Renal cortical epithelial cell (primary cell): ENCODE results near the gene SPSB4. TPM values are rescaled to one million over a fixed set of nuclear protein-coding genes. Genes with fewer than 3 reads are reported as not detected.
A peak's percentile ranks its signal among the peaks of the same experiment; 100 is the strongest.

ENCODE experiments used
- DNase-seq: peaks from one replicate; pipeline ENCODE4 v3.0.0-alpha.2; 2011; ENCODE audit warnings: low read depth
- total RNA-seq: library from RNA; depleted of rRNA; stranded (reverse); fragments of >200 nt; gene quantifications from 2 replicates; pipeline ENCODE4 v1.2.3, GENCODE V29; 2014

The SPSB4 gene
- total RNA-seq, 1 donor from 2014 or later = not detected

DNA sequence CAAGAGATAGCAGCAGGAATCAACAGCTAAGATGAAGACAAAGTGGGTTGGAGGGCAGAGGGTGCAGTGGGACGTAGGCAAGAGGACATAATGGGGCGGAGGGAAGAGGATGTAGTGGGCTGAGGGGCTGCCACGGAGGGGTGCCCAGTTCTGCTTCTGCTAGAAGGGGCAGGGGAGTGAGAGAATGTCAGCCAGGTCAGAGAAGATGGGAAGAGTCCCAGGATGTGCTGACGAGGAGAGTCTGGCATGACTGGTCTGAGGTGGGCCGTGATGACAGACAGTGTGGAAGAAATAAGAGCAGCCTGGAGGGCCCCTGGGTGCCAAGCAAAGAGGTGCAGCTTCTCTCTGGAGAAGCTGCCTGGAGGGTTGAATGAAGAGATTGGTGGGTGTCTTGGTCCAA is 4.0 kb downstream of the SPSB4 start:
- no peak for DNase-seq

DNA sequence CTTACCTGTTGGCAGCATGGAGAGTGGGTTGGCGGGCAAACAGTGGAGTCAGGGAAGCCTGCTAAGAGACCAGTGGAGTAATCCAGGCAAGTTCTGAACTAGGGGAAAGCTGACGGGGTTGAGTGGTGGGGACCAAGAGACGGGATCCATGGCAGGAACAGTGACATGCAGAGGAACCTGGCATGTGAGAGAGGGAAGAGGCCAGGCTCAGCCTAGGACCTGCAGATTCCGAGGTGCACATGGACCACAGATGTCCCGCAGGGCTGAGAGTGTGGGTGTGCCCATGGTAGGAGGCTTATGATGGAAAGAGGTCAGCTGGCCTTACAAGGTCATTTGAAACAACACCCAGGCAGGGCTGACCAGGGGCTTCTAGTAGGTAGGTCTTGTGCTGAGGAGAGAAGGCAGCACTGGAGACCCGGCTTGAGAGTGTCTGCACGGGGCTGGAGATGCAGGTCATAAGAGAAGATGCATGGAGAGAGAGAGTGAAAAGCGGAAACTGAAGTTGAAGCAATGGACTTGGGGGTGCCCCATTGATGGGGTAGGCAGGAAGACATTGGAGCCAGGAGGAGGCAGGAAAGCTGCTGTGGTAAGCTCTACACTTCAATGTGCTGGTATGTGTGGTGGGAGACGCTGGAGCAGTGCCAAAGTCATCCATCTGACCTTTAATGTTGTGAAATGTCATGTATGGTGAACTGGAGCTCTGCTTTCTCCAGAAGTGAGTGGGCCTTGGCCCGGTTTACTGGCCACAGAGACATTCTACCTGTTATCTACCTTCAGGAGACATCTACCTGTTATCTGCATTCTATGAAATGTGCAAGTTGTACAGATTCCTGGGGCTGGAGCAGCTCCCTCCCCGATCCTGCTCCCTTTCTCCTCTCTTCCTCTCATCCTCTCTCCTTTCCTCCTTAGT is 4.6 kb downstream of the SPSB4 start:
- no peak for DNase-seq

DNA sequence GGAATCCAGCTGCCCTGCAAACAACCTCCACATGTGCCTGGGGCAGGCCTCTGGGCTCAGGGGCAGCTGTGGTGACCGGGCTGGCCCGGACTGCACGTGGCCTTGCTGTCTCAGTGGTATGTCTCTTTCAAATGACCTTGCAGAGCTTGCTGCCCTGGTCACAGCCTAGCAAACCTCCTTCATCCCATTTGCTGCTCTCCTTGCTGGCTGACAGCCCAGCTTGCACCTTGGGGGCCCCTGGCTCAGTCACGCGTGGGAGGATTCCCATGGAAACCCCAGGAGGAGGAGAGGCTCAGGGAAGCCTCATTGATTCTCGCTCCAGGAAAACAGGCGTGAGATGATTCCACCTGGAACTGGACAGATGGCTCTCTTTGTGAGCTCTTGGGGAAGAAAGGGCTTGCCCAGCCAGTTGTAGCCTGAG is 5.6 kb downstream of the SPSB4 start:
- peak; percentile 18 for DNase-seq

DNA sequence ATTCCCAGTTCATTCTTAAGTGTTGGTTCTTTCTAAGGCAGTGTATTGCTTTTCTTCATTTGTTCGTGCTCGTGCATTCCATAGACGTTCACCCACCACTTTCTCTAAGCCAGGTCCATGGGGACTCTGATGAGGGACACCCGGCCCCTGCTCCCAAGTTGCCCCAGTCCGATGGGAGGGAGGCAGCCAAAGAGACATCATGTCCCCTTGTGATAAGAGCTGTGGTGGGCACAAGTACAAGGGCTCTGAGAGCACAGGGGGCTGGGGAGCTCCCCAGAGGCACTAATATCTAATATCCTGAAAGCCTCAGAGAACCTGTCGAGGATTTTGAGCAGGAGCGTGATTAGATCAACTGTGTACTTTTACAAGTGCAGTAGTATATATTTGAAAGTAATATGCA is 6.3 kb downstream of the SPSB4 start:
- no peak for DNase-seq

DNA sequence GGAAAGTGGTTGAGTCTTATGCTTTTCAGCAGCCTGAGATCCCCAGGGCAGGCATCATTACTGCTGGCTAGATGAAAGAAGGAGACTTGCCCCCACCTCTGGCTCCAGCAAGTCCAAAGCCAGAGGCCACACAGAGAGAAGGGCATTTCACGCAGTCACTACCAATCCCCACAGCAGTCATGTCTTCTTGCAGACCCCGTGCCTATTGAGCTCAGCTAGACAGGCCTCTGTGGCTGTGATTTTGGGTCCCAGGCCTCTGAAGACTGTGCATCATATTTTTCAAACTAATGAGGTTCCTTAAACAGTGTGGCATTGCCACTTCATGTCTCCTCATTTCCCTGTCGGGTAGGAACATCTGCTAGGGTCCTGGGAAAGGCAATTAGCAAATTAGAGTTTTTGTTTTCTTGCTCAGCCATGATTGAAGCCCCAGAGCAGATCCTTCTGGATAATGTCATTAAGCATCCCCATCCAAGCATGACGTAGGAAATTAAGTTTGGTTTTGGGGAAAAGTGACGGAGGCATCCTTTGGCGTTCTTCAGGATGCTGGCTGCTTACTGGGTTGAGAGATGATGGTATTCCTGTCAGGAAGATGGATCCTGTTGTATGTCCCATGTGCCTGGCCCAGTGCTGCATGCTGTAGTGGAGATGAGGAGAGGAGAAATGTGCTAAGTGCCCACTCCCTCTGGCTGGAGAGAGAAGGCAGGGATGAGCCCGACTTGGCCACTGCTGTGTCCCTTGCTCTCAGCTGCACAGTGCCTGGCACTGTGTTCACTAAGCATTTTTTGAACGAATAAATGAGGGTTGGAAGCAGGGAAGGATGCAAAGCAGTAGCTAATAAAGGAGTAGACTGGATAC is 7.0 kb downstream of the SPSB4 start:
- DNase-seq = no peak

DNA sequence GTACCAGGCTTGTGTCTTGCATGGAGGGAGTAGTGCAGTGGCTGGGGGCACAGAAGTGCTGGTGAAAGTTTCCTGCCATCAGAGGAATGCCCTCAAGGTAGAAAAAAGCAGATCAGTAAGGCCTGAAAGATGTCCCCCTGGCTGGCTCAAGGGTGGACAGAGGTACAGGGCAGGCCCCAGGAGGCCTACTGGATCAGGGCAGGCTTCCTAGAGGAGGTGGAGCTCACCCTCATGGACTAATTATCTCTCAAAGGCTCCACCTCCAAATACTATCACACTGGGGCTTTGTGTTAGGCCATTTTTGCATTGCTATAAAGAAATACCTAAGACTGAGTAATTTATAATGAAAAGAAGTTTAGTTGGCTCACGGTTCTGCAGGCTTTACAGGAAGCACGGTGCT is 7.8 kb downstream of the SPSB4 start:
- no peak for DNase-seq

DNA sequence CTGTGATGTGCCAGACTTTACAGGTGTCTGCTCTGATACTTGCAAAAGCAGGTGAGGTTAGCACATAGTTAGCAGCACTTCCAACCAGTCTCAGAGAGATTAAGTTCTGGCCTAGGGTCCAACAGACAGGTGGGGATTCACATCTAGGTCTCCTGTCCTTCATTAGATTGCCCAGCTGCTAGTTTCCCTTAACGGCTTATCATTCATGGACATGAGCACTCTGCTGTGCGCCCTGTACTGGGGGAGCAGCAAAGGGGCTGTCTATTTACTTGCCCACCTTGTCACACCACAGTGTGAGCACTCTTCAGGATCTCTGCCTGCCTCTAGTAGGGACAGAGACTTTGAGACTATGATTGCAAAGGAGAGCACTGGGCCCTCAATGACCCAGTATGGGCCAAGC is 8.7 kb downstream of the SPSB4 start:
- DNase-seq = no peak

DNA sequence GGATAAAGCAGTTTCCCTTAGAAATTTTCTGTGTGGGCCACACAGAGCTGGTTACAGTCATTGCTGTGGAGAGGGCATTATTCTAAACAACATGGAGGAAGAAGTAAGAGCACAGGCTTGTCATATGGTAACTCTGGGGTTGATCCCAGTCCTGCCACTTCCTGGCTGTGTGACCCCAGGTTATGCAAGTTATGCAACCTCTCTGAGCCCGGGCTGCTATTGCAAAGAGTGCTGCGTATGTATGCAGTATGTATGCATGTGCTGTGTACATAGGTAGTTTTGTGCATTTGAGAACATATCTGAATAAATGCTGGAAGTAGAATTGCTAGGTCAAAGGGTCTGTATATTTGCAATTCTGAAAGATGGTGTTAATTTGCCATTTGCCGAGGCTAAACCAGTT is 9.2 kb downstream of the SPSB4 start:
- no peak for DNase-seq

DNA sequence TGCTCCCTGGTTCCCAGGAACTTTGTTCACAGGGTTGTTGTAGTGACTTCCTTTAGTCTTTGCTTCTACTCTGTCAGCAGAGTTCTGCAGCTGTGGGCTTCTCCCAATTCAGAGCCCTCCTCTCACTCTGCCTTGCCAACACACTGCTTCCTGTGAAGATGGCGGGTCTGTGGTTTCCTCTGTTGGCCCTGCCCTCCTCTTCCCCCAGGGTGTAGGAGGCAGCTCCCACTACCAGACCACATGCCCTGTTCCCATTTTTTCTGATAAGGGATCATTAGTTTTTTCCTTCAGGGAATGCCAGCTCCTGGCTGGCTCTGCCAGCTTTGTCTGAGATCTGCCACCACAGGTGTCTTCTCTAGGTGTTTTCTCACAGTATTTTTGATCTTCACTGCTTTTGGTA is 12.7 kb downstream of the SPSB4 start:
- no peak for DNase-seq

DNA sequence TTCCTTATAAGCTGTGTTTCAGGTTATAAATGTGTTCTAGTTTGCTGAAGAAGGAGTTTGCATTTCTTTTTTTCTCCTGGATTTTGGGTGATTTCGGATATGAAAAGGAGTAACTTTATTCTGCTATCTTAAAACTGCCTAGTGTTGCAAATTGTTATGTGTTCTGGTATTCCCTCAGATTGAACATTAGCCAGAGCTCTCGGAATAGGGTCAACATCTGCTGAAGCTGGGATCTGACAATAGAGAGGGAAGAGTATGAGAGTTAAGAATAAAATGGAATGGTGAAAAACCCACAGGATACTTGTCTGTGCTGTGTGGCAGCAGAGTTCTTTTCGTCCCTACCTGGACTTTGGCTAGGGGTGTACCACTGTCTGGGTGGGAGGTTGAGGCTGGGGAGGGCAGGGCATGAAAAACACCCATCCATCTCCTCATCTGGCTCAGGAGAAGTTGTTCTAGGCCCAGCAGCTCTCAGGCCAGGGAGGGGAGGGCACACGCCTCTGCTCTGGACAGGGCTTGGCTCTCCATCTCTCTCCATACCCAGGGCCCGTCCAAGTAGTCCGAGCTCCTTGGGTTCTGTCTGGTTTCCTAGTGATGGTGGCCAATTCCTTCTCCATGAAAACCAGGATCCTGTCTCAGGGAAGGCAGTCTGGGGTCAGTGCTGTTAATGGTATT is 13.2 kb downstream of the SPSB4 start:
- no peak for DNase-seq

DNA sequence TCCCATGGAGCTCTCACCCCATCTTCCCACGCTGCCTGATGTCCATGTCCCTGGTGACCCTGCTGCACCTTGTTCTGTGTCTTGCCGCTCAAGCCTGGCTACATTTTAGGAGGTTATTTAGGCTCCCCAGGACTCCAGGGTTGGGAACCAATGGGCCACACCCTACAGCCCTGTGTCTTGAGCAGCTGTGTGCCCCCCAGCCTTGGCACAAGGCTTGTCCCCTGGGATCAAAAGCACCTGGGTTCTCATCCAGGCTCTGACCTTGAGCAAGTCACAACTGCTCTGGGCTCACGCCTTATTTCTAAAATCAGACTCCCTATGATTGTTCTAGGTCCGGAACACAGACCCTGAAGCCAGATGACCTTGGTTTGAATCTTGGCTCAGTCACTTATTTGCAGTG is 14.1 kb downstream of the SPSB4 start:
- no peak for DNase-seq

DNA sequence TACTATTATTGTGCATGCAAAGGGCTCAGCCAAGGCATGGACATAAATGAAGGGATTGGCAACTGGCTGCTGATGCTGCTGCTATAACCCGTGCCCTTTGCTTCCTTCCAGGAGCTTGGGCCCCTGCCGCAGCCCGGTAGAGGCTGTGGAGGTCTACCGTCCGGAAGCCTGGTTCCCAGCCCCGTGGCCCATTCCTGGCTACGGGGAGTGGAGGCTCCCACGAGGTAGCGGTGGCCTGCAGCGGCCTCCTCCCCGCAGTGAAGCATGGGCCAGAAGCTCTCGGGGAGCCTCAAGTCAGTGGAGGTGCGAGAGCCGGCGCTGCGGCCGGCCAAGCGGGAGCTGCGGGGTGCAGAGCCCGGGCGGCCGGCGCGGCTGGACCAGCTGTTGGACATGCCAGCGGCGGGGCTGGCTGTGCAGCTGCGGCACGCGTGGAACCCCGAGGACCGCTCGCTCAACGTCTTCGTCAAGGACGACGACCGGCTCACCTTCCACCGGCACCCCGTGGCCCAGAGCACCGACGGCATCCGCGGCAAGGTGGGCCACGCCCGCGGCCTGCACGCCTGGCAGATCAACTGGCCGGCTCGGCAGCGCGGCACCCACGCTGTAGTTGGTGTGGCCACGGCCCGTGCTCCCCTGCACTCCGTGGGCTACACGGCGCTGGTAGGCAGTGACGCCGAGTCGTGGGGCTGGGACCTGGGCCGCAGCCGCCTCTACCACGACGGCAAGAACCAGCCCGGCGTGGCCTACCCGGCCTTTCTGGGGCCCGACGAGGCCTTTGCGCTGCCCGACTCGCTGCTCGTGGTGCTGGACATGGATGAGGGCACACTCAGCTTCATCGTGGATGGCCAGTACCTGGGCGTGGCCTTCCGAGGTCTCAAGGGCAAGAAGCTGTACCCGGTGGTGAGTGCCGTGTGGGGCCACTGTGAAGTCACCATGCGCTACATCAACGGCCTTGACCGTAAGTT is 15.0 kb downstream of the SPSB4 start:
- no peak for DNase-seq

DNA sequence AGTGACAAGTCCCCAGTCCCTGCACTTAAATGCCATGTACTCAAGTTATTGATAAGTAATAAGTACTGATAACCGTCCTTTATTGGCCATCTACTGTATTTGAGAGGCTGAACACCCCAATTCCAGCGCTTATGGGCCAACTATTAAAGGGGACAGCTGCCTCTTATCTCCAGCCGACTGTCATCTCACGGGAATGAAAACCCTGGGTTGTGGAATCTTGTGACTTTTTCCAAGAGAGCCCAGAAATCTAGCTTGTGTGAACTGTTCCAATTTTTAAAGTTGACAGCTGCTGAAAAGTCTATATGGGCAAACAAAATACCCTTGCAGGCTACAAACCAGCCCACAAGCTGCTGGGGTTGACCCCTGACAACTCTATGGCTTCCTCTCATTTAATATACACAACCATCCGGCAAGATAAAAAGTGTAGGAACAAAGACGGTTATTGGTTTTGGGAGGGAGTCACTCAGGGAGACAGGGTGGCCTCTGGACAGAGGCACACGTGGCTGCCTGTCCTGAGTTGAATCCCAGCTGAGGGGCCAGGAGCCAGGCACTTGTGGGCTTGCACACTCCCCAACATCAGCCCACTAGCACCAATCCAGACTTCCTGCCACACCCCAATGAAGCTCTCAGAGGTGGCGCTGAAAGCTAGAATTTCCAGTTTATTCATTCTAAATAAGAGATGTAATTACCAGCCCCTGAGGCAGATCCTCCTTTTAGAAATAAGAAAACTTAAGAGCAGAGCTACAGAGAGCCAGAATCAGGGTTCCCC is 16.2 kb downstream of the SPSB4 start:
- no peak for DNase-seq

DNA sequence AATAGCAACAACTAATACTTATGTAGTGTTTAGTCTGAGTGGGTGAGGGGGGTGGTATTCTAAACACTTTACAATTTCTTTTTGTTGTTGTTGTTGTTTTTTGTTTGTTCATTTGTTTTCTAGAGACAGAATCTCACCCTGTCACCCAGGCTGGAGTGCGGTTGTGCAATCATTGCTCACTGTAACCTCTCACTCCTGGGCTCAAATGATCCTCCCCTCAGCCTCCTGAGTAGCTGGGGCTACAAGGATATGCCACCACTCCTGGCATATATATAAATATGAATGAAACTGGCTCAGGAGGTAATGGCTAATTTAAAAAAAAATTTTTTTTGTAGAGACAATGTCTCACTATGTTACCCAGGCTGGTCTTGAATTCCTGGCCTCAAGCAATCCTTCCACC is 19.1 kb downstream of the SPSB4 start:
- no peak for DNase-seq

DNA sequence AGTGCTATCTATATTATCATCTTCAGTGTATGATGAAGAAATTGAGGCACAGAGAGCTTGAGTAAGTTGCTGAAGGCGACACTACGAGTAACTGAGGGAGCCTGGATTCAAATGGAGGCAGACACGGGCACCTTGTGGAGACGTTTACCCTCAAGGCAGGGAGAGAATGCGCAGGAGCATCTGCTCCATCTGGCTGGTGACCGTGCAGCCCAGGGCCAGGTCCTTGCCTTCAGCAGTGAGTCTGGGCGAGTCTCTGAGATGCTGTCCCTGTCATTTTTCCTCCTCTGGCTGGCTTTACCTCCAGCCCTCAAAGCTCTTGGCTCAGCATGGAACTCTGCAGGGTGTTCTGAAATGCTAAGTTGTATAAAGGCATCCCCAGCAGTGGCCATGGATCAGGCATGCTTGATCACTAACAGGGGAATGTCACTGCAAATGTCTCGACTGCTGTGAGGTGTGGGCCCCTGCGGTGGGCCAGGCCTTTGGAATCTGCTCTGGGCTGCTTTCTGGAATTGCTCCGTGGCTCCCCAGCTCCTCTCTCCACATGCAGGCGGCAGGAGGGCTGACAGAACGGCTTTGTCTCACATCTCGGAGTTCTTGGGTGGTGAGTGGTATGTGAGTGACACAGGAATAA is 19.7 kb downstream of the SPSB4 start:
- DNase-seq = no peak

DNA sequence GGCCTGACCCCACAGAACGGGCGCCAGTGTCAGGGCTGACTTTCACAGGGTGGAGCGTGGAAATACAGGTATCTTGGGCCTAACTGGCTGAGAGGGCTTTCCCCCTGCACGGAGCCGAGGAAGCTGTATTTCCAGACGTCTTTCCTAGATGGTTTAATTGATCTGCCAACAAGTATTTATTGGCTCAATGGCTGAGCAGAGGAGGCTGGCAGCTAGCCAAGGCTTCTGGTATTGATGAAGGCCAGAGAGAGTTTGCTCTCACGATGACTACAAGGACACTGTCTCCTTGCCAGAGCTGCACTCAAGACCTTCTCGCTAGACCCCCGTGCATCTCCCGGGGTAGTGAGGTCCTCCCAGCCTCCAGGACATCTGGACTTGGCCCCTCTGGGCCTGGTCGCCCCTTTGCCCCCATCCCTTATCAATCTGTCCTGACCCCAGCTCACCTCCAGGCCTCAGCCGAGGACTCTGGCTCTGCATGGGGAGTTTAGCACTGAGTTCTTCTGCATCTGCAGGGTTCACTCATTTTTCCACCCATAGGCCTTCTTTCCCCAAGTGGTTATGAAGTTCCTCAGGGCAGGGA is 20.6 kb downstream of the SPSB4 start:
- DNase-seq = no peak

DNA sequence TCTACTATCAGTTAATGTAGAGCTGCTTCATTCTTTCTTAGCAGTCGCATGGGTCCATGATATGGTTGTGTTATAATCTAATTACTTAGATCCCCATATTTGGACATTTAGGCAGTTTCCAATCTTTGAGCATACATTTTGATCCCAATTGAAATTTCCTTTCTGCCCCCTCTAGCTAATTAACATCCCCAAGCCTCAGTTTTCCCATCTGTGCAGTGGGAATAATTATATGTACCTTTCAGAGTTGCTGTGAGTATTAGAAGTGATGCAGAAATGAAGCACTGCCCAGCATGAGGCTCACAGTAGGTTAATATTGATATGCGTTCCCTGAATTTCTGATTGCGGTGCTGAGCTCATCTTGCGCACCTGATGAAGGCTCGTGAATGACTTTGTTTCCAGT is 21.8 kb downstream of the SPSB4 start:
- DNase-seq = no peak

DNA sequence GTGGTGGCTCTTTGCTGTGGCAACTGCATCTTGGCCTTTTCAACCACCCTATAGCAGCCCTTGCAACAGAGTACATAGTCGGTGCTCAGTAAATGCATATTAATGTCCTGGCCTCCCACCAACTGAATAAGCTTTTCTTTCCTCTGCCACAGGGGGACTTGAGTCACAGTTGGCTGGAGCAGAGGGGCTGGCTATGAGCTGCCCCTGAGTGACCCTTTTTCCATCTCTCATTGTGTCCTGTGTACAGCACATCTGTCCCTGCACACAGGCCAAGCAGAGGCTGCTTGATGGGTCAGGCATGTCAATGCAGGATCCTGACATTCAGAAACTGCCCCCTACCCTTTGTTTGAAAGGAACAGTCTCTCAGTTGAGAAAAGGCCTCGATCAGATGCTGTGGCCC is 22.4 kb downstream of the SPSB4 start:
- DNase-seq = no peak

DNA sequence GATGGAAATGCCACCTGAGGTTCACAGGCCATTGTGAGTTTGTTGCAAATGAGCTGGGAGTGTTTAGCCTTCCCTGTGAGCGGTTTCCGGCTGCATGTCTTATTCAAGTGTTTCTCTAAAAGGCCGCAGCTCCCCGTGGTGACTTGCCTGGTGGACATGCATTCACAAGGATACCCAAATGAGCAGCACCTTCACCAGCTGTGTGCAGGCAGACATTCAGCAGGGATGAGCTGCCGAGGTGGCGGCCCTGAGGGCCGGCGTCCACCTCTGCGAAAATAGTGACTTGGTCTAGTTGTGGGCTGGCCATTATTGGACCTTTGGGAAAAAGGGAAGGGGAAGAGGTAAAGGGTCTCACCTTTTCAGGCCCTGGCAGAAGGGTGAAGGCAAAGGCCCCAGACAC is 23.4 kb downstream of the SPSB4 start:
- DNase-seq = no peak
